Sciatic nerve (tissue), 2 donors: ENCODE measurements around the gene CORO2A. TPM values are rescaled to one million over a fixed set of nuclear protein-coding genes. Genes with fewer than 3 reads are reported as not detected.

Source experiments
- ATAC-seq: fragments of 200-7000 bp; cut with Tn5 transposase; one replicate; pipeline ENCODE4 v1.9.1; 2020; ENCODE audit warnings: mild to moderate bottlenecking, moderate library complexity
- DNase-seq: peaks from one replicate; pipeline ENCODE4 v3.0.0-alpha.2; 2020; ENCODE audit warnings: low spot score
- intact Hi-C: fragments of 100-400 bp; cut with DNase I; formaldehyde crosslinking; loops from one replicate; pipeline ENCODE4 v1.14.2; 2022
- total RNA-seq: library from RNA; stranded (reverse); fragmentation: NEBNext Ultra II Directional; extraction: Animal tissue kit (Norgen Biotek cat#: 25700); gene quantifications from one replicate; pipeline ENCODE4 v1.2.1, GENCODE V29; 2021
- donor health status: DM: no; HTN: no; CAD: no.
- donor health status: DM: no; HTN: no; CAD: no.

CORO2A gene, protein sequence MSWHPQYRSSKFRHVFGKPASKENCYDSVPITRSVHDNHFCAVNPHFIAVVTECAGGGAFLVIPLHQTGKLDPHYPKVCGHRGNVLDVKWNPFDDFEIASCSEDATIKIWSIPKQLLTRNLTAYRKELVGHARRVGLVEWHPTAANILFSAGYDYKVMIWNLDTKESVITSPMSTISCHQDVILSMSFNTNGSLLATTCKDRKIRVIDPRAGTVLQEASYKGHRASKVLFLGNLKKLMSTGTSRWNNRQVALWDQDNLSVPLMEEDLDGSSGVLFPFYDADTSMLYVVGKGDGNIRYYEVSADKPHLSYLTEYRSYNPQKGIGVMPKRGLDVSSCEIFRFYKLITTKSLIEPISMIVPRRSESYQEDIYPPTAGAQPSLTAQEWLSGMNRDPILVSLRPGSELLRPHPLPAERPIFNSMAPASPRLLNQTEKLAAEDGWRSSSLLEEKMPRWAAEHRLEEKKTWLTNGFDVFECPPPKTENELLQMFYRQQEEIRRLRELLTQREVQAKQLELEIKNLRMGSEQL
- 3.7 TPM for total RNA-seq

DNA sequence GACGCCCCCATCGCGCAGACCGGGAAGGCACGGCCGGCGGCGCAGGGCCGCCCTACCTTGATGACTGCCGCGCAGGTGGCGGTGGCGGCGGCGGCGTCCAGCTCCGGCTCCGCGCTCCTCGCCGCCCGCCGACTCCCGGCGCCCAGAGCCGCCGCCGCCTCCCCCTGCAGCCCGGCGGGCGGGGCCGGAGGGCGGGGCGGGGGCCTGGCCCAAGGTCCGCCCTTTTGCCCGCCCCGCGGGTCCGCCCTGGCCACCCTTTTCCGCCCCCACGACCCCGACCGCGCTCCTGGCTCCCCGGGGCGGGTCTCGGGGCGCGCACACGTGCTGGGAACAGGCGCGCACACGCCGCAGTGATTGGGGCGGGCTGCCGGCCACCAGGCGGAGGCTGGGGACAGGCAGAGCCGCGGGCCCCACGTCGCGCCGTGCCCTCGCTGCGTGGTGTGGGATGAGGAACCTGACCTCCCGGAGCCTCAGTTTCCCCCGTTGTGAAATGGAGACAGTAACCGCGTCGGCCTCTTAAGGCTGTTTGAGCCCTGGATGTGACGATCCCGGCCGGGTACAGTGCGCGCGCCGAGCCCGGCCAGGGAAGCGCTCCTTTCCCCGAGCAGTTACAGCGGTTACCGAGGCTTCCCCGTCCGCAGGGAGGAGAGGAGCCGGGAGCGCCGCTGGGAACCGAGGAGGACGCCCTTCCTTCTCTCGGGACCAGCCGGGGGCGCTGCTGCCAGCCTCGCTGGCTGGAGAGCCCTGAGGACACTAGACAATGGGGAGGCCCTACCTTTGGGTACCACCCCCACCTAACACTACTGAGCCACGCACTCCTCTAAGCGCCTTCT lies at the start of gene CORO2A:
Gene CORO2A, minus strand, starts transcription at position 135 of the 833 bp plus-strand sequence. CDS start 34,977 bp downstream, outside the sequence.
- peak; percentile 90 for ATAC-seq
- peak; percentile 82 for DNase-seq
- intact Hi-C loops = loop anchor here (10.0 kb wide), 1 partner anchor 62 kb away; the partner anchor contains the start of gene TBC1D2

DNA sequence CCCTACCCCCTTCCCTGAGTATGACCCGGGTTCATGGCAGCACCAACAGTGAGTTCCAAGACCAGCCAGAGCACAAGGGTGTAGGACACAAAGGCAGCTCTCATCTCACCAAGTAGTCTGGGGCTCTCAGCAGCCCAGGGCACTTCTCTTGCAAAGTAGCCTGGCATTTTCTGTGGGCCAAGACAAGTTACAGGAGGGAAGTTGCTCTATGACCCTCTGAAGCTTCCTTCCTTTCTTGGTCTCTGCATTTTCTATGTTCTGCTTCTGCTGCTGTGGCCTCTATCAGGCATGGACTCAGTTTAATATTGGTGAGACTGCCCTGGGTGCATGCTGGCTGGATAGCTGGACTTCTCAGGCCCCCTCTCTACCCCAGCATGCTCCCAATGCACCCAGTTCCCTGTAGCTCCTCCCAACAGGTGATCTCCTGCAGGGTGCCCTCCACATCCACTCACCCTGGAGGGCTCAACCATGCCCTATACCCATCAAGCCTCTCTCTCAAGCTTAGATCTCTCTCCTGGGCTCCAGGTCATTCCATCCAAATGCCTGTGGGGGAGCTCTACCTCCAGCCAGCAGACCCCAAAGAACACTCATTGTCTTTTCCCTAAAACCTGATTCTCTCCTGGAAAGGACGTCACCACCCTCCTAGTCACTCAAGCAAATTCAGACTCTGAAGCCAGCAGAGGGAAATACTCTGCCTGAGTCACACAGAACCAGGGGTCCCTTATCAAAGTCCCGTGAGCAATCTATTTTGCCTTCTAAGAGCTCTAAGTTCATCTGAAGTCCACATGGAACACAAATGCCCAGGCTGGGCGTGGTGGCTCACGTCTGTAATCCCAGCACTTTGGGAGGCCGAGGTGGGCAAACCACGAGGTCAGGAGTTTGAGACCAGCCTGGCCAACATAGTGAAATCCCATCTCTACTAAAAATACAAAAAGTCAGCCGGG lies 49.2 kb upstream of the CORO2A start:
- intact Hi-C loops = no loop called here
- ATAC-seq (no peak), DNase-seq (no peak)

DNA sequence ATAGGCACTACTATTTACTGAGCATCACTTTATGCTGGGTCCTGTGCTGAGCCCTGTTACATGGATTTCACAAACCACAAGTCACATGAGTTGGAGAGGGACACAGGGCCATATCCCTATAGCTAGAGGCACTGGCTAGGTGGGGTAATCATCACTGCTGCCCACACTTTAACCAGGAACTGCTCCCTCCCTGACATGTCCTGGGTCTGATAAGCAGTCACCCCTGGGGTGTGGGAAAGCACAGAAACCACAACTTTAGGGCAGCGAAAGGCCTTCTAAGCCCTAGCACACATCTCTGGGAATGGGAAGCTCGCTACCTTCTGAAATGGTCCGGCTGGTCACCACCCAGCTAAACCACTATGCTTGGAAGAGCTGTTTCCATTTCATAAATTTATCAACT lies 48.0 kb upstream of the CORO2A start:
- ATAC-seq = no peak
- no peak for DNase-seq
- intact Hi-C loops = no loop called here

DNA sequence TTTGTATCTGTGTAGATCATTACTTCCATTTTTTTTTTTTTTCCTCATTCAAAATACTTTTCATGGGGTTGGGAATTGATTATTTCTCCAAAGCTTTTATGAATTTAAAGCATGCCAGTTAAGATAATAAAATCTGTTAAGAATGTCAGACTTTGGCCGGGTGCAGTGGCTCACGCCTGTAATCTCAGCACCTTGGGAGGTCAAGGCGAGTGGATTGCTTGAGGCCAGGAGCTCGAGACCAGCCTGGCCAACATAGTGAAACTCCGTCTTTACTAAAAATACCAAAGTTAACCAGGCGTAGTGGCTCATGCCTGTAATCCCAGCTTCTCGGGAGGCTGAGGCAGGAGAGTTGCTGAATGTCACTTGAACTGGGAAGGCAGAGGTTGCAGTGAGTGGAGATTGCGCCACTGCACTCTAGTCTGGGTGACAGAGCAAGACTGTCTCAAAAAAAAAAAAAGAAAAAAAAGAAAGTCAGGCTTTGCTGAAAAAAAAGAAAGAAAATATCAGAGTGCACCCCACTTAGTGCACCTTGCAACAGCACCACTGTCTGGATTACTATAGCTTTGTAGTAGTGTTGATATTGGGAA lies 44.6 kb upstream of the CORO2A start:
- intact Hi-C loops = no loop called here
- no peak for DNase-seq
- ATAC-seq = no peak

DNA sequence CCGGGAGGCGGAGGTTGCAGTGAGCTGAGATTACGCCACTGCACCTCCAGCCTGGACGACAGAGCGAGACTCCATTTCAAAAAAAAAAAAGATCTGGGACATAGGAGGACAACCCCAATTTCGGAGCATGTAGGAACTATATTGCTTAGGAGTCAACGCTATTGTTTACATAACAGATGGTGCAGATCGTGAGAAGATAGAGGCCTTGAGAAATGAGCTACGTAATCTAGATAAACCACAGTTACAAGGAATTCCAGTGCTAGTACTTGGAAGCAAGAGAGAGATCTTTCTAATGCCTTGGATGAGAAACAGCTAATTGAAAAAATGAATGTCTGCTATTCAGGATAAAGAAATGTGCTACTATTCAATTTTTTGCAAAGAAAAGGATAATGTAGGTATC lies 42.7 kb upstream of the CORO2A start:
- ATAC-seq (no peak), DNase-seq (no peak)
- intact Hi-C loops = no loop called here

DNA sequence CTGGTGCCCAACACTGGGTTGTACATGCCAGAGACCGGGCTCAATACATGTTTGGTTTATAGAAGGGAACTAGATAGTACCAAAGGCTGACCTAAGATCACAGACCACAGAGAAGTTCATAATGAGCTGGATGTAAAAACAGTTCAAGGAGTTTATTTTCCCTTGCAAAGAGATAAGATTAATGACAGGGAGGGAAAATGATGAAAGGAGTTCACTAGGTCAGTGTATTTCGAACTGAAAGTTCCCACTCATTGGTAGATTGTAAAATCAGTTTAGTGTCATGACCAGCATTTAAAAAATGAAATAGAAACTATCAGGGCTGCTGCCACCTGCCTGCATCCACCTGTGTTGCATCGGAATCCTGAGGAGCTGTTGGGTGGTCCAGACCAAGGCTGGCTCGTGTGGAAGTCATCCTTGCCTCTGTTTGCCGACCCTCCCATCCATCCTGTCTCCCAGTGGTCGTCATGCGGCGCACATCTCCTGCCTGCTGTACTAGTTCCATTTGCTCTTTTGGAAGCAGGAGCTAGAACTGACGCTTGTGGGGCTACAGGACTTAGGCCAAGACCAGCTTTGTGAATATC lies 41.9 kb upstream of the CORO2A start:
- intact Hi-C loops = no loop called here
- DNase-seq (no peak), ATAC-seq (no peak)

DNA sequence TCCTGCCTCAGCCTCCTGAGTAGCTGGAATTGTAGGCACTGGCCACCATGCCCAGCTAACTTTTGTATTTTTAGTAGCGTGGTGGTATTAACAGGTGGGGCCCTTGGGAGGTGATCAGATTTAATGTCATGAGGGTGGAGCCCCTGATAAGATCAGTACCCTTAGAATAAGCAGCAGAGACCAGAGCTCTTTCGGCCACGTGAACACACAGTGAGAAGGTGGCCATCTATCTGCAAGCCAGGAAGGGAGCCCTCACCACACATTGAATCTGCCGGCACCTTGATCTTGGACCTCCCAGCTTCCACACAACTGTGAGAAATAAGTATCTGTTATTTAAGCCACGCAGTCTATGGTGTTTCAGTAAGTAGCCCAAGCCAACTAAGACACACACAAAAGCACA lies 40.5 kb upstream of the CORO2A start:
- ATAC-seq = no peak
- DNase-seq = no peak
- intact Hi-C loops = no loop called here

DNA sequence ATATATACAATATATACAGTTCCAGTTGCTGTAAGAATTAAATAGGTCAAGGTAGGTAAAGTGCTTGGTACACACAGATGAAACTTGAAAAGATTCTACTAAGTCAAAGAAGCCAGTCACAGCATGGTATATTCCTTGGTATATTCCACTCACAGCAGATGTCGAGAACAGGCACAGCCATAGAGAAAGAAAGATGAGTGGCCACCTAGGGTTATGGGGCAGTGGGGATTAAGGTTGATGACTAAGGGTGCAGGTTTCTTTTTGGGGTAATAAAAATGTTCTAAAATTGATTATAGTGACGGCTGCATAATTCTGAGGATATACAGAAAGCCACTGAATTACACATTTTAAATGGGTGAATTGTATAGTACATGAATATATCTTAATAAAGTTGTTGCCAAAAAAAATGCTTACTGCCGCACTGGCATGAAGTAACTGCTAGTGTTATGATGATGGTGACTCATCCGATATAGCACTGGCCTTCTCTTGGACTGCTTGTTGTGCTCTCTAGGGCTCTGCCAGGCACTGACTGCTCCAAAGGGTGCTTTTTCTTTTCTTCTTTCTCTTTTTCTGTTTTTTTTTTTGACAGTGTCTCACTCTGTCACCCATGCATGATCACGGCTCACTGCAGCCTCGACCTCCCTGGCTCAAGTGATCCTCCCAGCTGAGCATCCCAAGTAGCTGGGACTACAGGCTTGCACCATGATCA lies 39.5 kb upstream of the CORO2A start:
- ATAC-seq (no peak), DNase-seq (no peak)
- intact Hi-C loops = no loop called here

DNA sequence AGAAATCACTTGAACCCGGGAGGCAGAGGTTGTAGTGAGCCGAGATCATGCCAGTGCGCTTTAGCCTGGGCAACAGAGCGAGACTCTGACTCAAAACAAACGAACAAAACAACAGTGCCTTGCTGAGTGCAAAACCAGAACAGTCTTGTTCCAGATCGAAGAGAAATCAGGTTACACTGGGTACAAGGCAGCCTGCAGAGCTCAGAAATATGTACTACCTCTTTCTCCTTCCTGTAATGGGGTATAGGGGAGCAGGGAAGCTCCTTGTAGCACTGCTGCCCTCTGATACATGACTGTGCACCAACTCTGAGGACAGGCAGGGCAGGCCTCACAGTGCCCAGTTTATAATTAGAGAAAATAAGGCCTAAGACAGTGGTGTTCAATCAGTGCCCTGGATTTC lies 38.4 kb upstream of the CORO2A start:
- DNase-seq (no peak), ATAC-seq (no peak)
- intact Hi-C loops = no loop called here

DNA sequence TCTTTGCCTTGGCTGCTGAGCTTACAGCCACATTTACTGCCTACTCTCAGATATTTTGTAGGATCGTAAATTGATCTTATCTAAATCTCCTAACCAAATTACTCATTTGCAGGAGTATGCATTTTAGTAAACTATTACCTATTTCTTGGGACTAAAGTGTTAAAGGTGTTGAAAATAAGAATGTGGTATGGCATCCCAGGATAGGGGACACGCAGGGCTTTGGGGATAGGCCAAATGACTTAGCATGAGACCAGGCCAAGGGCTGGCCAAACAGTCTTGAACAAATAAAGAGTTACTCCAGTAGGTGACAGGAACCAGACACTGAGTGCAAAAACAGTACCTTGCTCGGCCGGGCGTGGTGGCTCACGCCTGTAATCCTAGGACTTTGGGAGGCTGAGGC lies 37.9 kb upstream of the CORO2A start:
- intact Hi-C loops = no loop called here
- no peak for ATAC-seq
- DNase-seq = no peak

DNA sequence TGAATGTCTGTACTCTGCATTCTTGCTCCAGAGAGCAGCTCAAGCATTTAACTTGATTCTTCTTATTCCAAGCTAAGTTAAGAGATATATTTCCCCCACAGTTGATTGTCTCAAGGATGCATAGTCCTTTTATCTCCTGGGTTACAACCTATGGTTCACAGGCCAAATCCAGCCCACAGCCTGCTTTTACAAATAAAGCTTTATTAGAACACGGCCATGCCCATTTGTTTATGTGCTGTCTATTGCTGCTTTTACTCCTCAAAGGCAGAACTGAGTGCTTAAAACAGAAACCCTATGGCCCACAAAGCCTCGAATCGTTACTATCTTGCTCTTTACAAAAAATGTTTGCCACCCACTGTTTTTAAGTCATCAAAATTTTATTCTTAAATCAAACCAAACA lies 37.2 kb upstream of the CORO2A start:
- intact Hi-C loops = no loop called here
- DNase-seq (no peak), ATAC-seq (no peak)

DNA sequence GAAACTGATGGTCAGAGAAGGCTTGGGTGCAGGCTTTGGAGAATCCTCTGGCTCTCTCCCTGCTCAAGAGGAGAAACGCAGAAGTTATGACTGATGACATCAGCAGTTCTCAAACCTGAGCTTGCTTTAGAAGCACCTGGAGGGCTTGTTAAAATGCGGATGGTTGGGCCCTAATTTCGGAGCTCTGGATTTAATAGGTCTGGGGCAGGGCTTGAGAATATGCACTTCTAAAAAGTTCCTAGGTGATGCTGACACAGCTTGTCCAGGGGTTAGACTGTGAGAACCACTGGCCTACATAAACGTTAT lies 36.6 kb upstream of the CORO2A start:
- intact Hi-C loops = no loop called here
- ATAC-seq (no peak), DNase-seq (no peak)

DNA sequence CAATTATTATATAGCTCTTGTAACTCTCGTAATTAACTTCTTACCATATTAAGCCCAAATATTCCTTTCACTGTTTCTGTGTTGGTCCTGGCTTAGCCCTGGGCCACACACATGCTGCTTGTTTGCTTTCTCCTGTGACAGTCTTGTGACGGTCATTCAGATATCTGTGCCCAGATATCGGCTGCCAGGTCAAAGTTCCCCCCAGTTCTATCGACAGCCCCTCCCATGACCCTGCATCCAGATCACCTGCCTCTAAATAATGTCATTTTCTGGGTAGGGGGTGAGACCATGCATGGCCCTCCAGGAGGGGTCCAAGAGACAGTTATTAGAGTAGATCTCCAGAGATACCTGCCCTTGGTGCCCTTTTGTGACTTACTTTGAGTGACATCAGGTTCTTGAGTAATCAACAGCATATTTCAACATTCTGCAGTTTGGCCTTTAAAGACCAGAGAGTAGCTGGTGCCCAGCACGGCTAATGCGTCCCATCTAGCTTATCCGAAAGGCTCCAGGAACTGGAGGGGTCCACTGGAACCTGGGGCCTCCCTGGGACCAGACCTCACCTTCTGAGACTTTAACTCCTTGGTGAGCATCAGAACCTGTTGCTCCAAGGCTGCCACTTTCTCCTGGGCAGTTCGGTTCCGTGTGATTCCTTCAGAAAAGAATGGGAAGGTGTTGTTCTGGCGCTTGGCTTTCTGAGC lies 36.1 kb upstream of the CORO2A start:
- DNase-seq = no peak
- intact Hi-C loops = no loop called here

DNA sequence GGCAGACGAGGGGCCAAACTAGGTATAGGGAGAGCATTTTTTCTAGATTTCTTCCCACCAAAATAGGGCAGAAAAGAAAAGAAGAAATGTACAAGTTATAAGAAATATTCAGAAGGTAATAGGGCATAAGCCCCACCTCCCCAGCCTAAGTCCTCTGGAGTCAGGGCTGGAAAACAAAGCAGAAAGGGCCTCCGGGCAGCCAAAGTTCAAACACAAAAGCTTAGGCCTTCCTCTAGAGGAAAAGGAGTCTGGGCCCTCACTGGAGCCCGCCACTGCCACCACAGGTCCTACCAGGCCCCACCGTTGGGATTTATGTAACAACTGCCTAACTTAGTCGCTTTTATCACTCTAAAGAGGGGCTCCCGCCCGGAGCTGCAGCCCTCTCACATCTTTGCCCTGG lies 35.4 kb upstream of the CORO2A start:
- intact Hi-C loops = no loop called here
- DNase-seq (no peak), ATAC-seq (no peak)

More for the DNA sequence above, 36.1 kb upstream of the CORO2A start:
- no peak for ATAC-seq

DNA sequence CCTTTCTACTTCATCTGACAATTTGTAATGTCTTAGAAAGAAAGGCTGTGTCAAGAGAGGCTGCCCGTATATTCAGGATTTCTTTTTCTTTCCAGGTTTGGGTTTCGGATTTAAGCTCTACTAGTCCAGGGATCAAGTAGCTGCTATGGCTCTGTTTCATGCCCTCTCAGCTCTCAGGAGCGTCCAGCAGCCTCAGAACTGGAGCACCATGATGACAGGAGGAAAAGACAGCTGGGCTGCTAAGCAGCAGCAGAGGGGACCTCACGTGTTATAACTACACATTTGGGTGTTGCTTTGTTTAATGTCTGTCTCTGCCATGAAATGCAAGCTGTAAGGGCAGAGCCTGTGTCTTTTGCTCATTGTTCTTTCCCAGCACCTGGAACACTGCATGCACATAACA lies 34.5 kb upstream of the CORO2A start:
- intact Hi-C loops = no loop called here
- ATAC-seq = no peak
- DNase-seq = no peak

DNA sequence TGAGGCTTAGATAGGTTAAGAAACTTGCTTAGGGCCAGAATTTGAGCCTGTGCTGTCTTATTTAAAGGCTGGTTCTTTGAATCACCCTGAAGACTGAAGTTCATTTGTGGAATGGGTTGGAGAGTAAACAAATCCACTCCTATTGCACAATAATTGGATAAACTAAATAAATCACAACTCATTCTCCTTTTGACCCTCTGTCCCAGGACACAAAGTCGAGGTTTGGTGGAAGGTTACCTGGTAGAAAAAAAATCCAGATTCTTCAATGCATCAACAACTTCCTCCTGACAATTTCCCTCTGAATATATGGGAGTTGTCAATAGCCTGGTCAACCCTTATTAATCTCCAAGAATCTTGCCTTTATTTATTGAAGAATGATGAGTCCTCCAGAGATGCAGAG lies 34.1 kb upstream of the CORO2A start:
- intact Hi-C loops = no loop called here
- no peak for DNase-seq
- no peak for ATAC-seq

DNA sequence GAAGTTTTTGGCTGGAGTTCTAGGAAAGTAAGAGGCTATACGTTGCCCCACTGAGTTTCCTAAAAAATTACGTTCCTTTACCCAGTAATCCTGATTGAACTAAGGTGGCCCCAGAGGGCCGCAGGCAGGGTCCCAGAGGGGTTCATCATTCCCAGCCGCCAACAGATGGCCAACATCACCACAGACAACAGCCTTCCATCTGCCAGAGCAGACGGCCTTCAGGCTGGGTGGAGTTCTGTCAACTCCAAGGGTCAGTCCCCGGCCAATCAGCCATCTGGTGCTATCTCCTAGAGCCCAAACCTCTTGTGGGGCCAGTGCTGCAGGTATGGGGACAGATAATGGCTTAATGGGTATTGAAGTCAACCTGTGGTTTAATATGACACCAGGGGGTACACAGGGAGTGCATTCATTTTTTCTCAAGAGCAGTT lies 32.6 kb upstream of the CORO2A start:
- ATAC-seq = no peak
- intact Hi-C loops = no loop called here
- DNase-seq = no peak
